Osteoblast (primary cell): ENCODE results near the gene PKP1. TPM values are rescaled to one million over a fixed set of nuclear protein-coding genes. Genes with fewer than 3 reads are reported as not detected.

Source experiments
- DNase-seq: peaks from one replicate; pipeline ENCODE4 v3.0.0; 2011; ENCODE audit warnings: low spot score, mixed read lengths; ENCODE audit not compliant: insufficient read length; ENCODE audit errors: missing footprints
- H2AFZ ChIP-seq: 2 replicates; pipeline ENCODE4 v1.6.0; 2011; ENCODE audit warnings: mild to moderate bottlenecking, low read length
- H3K27ac ChIP-seq: 2 replicates; pipeline ENCODE4 v1.5.1; 2011; ENCODE audit warnings: mild to moderate bottlenecking, low read depth, low read length, moderate library complexity
- H3K27me3 ChIP-seq: 2 replicates; pipeline ENCODE4 v1.6.0; 2012; ENCODE audit warnings: mild to moderate bottlenecking, control low read depth, inconsistent platforms, low read length, moderate library complexity; ENCODE audit not compliant: insufficient read depth
- H3K36me3 ChIP-seq: 2 replicates; pipeline ENCODE4 v1.5.1; 2011; ENCODE audit warnings: mild to moderate bottlenecking, low read length, control low read depth, moderate library complexity; ENCODE audit not compliant: insufficient read depth
- H3K4me1 ChIP-seq: 2 replicates; pipeline ENCODE4 v1.5.1; 2011; ENCODE audit warnings: mild to moderate bottlenecking, low read length, control low read depth, moderate library complexity; ENCODE audit not compliant: insufficient read depth
- H3K4me2 ChIP-seq: 2 replicates; pipeline ENCODE4 v1.6.0; 2011; ENCODE audit warnings: mild to moderate bottlenecking, low read length; ENCODE audit not compliant: insufficient read depth
- H3K4me3 ChIP-seq: fragments of 200-600 bp; sonication (generic); 3 replicates; pipeline ENCODE4 v1.5.1; 2012; ENCODE audit warnings: mild to moderate bottlenecking, low read length, inconsistent platforms; ENCODE audit not compliant: insufficient read depth
- H3K79me2 ChIP-seq: 2 replicates; pipeline ENCODE4 v1.6.0; 2012; ENCODE audit warnings: mild to moderate bottlenecking, low read length, control low read depth, inconsistent platforms; ENCODE audit not compliant: insufficient read depth
- H3K9me3 ChIP-seq: 2 replicates; pipeline ENCODE4 v1.5.1; 2011; ENCODE audit warnings: low read depth, low read length, control low read depth
- H4K20me1 ChIP-seq: 2 replicates; pipeline ENCODE4 v1.6.0; 2012; ENCODE audit warnings: mild to moderate bottlenecking, low read length, control low read depth; ENCODE audit not compliant: insufficient read depth
- total RNA-seq: library from RNA; depleted of rRNA; stranded (reverse); fragments of >200 nt; gene quantifications from 2 replicates; pipeline ENCODE4 v1.2.3, GENCODE V29; 2012
- TF ChIP-seq, protein P1 (sequence below): IDR thresholded peaks from 2 replicates; pipeline ENCODE4 v1.5.1; 2011; ENCODE audit warnings: mild to moderate bottlenecking, low read depth, low read length, moderate library complexity; ENCODE audit errors: extremely low read depth

Gene PKP1
- total RNA-seq, 1 donor = under 0.01 TPM

DNA sequence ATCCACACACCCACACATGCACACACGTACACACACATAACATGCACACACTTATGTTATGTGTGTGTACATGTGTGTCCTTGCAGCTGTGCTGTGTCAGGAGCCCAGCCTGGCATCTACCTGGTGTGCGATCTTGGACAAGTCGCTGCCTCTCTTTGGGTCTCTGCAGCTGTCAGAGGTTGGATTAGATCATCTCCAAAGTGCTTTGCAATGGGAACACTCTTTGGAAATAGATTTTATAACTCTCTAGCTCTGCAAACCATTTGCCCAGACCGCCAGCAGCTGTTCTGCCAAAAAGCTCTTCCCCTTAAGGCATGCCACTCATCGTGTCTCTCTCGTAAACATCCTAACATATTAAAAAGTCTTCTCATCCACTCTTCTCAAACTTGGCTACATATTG lies 4.7 kb downstream of the PKP1 start:
- Histone ChIP-seq H2AFZ (no peak overlapping the region), H3K27me3 (no peaks in the 10 kb centered on the region), H4K20me1 (no peaks in the 10 kb centered on the region), H3K9me3 (no peaks in the 10 kb centered on the region), H3K79me2 (no peaks in the 10 kb centered on the region), H3K4me2 (no peak overlapping the region), H3K4me3 (no peak overlapping the region), H3K27ac (no peak overlapping the region), H3K4me1 (peaks cover 3% of the 10 kb centered on the region), H3K36me3 (no peaks in the 10 kb centered on the region)
- TF ChIP-seq, protein P1, sequence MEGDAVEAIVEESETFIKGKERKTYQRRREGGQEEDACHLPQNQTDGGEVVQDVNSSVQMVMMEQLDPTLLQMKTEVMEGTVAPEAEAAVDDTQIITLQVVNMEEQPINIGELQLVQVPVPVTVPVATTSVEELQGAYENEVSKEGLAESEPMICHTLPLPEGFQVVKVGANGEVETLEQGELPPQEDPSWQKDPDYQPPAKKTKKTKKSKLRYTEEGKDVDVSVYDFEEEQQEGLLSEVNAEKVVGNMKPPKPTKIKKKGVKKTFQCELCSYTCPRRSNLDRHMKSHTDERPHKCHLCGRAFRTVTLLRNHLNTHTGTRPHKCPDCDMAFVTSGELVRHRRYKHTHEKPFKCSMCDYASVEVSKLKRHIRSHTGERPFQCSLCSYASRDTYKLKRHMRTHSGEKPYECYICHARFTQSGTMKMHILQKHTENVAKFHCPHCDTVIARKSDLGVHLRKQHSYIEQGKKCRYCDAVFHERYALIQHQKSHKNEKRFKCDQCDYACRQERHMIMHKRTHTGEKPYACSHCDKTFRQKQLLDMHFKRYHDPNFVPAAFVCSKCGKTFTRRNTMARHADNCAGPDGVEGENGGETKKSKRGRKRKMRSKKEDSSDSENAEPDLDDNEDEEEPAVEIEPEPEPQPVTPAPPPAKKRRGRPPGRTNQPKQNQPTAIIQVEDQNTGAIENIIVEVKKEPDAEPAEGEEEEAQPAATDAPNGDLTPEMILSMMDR = no peak
- DNase-seq = no peak

DNA sequence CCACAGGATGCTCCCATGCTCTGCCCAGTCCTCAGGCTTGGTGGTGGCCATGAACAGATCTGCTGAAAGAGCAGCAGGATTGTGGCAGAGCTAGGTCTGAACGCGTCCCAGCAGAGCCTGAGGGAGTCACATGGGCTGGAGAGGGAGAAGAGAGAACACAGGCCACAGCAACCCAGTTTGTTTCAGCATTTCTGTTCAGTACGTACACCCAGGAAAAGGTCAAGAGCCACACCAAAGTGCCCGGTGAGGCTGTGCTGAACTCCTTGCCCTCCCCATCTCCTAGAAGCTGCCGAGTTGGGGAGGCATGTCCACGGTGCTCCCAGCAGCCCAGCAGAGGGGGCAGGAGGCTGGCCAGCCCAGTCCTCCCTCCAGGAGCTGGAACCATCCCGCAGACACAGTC lies 5.5 kb downstream of the PKP1 start:
- no peak overlapping the region for H3K4me3 ChIP-seq
- H3K36me3 ChIP-seq = no peaks in the 10 kb centered on the region
- no peaks in the 10 kb centered on the region for H3K79me2 ChIP-seq
- no peaks in the 10 kb centered on the region for H4K20me1 ChIP-seq
- DNase-seq = no peak
- no peaks in the 10 kb centered on the region for H3K4me1 ChIP-seq
- no peak overlapping the region for H2AFZ ChIP-seq
- no peaks in the 10 kb centered on the region for H3K9me3 ChIP-seq
- H3K4me2 ChIP-seq = no peak overlapping the region
- H3K27ac ChIP-seq = no peak overlapping the region
- no peaks in the 10 kb centered on the region for H3K27me3 ChIP-seq
- TF ChIP-seq, protein P1 = no peak

DNA sequence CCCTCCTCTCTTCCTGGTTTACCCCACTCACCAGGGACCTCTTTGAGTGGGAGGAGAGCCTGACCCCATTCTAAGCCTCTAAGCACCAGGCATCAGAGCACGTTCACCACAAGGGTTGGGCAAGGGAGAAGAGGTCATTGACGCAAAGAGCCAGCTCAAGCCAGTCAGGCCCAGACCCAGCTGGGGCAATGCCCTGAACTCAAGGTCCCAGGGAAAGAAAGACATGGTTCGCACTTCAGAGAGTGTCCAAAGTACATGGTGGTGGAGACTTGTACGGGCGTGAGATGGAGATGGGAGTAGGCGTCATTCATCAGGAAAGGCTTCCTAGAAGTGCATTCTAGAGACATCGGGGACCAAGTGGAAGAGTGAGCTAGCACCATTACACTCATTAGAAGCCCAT lies 7.2 kb downstream of the PKP1 start:
- Histone ChIP-seq H2AFZ (no peak overlapping the region), H3K36me3 (no peaks in the 10 kb centered on the region), H3K4me2 (no peak overlapping the region), H3K9me3 (no peaks in the 10 kb centered on the region), H3K4me3 (no peak overlapping the region), H3K27ac (no peak overlapping the region), H3K79me2 (no peaks in the 10 kb centered on the region), H4K20me1 (no peaks in the 10 kb centered on the region), H3K4me1 (no peaks in the 10 kb centered on the region), H3K27me3 (no peaks in the 10 kb centered on the region)
- TF ChIP-seq, protein P1 = no peak
- DNase-seq = no peak

DNA sequence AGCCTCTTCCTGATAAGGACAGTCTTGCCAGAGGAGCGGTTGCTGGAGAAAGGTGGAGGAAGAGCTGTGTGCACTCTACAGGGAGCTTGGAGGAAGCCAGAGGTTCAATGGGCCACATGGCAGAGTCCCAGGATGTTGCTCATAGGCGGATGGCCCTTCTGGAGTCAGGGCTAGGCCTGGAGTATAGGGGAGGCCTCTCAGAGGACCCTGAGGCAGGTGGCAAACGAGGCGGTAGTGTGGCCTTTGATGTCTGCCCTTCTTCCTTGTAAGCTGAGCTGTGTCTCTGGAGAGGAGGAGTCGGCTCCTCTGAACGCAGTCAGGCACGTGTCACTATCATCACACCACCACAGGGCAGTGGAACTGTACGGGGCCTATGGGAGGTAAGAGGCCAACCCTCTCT lies 8.6 kb downstream of the PKP1 start:
- no peaks in the 10 kb centered on the region for H3K36me3 ChIP-seq
- no peaks in the 10 kb centered on the region for H3K79me2 ChIP-seq
- DNase-seq = peak; percentile 30
- H3K27ac ChIP-seq = no peak overlapping the region
- H3K27me3 ChIP-seq = no peaks in the 10 kb centered on the region
- H3K4me2 ChIP-seq = no peak overlapping the region
- TF ChIP-seq, protein P1 = no peak
- peaks cover 6% of the 10 kb centered on the region for H3K4me1 ChIP-seq
- H3K9me3 ChIP-seq = no peaks in the 10 kb centered on the region
- no peak overlapping the region for H3K4me3 ChIP-seq
- no peak overlapping the region for H2AFZ ChIP-seq
- no peaks in the 10 kb centered on the region for H4K20me1 ChIP-seq
